ENCODE data around the gene RGS17.

DNA sequence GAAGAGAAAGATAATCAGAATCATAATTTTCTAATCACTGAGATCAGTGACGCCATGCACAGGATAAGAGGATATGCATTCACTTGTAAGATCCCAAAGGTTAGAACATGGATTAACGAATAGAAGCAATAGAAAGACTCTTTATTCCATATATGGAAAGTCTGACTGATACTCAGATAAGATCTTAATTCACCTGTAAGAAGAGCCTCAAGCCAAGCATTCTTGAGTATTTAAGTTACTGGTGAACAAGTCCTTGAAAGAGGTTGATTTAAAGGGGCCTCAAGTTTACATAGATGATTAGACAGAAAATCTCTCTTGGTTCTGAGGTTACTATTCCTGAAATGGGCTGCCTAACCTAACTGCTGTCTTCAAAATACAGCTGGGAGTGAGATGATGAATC, 74.8 kb downstream of the RGS17 start:
- TF ChIP-seq, protein P1, sequence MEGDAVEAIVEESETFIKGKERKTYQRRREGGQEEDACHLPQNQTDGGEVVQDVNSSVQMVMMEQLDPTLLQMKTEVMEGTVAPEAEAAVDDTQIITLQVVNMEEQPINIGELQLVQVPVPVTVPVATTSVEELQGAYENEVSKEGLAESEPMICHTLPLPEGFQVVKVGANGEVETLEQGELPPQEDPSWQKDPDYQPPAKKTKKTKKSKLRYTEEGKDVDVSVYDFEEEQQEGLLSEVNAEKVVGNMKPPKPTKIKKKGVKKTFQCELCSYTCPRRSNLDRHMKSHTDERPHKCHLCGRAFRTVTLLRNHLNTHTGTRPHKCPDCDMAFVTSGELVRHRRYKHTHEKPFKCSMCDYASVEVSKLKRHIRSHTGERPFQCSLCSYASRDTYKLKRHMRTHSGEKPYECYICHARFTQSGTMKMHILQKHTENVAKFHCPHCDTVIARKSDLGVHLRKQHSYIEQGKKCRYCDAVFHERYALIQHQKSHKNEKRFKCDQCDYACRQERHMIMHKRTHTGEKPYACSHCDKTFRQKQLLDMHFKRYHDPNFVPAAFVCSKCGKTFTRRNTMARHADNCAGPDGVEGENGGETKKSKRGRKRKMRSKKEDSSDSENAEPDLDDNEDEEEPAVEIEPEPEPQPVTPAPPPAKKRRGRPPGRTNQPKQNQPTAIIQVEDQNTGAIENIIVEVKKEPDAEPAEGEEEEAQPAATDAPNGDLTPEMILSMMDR (IDR thresholded peaks at IDR 0.05), result no peak
- TF ChIP-seq POLR2A (IDR thresholded peaks at IDR 0.05), result no peak
